GM13977 (cell line): ENCODE data around the gene ABCA3.
"Not testable (repeated sequence)": the region's sequence is repeated elsewhere in the genome, so short reads cannot be mapped to it uniquely, and the experiment has no call there.

ENCODE experiments used
- DNase-seq: peaks from one replicate; pipeline ENCODE4 v3.0.0; 2012; ENCODE audit warnings: low spot score
- in situ Hi-C: fragments of 300-500 bp; cut with MboI; formaldehyde crosslinking; loops from one replicate; pipeline ENCODE4 v1.12.0; 2022; ENCODE audit warnings: low sequenced_read_pairs, low pct_unique_long_range_greater_than_20kb, mixed read lengths, inconsistent platforms; ENCODE audit not compliant: unreplicated experiment
- TF ChIP-seq, protein P1 (sequence below): IDR thresholded peaks from 2 replicates; pipeline ENCODE4 v1.5.1; 2012; ENCODE audit warnings: mild to moderate bottlenecking, control low read depth; ENCODE audit not compliant: insufficient read depth; ENCODE audit errors: extremely low read depth, missing control alignments

The ABCA3 gene

DNA sequence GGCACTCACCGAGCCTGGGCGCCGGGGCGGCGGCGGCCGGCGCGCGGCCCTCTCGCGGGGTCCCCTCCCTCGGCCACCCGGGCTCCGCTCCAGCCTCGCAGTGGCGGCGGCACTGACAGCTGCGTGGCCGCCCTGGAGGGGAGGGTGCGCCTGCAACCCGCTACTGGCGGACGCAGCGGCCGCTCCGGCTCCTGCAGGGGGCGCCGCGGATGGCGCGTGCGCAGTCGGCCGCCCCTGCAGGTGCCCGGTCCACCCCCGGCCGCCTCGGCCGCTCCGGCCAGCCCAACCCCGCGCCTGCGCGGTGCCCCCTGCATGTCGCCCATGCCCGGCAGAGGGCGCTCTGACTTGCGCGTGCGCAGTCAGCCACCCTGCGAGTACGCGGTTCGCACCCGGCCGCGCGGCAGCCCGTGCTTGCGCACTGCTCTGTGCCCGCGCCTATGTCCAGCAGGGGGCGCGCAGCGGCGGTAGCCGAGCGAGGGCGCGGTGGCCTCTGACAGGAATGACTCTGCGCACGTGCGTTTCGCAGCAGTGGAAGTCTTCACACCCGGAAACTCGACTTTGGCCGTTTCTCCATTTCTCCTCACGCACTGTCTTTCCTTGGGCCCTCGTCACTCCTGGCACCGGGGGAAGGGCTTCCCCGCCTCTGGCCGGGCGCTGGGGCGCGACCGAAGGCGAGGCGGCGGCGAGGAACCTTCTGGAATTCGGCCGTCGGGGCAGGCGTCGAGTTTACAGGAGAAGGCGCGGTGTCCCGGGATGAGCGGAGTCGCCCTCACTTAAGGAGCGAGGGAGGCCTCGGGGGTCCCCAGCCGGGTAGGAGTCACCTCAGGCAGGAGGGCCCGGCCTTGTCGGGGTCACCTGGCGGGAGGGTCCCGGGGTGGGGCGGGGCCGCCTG lies at the start of gene ABCA3:
Gene ABCA3 (minus strand): TSS at position 165 of the 892 bp plus-strand sequence. CDS start 14,262 bp downstream, outside the sequence.
- in situ Hi-C loops, result no loop called here
- TF ChIP-seq, protein P1, sequence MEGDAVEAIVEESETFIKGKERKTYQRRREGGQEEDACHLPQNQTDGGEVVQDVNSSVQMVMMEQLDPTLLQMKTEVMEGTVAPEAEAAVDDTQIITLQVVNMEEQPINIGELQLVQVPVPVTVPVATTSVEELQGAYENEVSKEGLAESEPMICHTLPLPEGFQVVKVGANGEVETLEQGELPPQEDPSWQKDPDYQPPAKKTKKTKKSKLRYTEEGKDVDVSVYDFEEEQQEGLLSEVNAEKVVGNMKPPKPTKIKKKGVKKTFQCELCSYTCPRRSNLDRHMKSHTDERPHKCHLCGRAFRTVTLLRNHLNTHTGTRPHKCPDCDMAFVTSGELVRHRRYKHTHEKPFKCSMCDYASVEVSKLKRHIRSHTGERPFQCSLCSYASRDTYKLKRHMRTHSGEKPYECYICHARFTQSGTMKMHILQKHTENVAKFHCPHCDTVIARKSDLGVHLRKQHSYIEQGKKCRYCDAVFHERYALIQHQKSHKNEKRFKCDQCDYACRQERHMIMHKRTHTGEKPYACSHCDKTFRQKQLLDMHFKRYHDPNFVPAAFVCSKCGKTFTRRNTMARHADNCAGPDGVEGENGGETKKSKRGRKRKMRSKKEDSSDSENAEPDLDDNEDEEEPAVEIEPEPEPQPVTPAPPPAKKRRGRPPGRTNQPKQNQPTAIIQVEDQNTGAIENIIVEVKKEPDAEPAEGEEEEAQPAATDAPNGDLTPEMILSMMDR, result peak; percentile 98
- peak; percentile 100 for DNase-seq

DNA sequence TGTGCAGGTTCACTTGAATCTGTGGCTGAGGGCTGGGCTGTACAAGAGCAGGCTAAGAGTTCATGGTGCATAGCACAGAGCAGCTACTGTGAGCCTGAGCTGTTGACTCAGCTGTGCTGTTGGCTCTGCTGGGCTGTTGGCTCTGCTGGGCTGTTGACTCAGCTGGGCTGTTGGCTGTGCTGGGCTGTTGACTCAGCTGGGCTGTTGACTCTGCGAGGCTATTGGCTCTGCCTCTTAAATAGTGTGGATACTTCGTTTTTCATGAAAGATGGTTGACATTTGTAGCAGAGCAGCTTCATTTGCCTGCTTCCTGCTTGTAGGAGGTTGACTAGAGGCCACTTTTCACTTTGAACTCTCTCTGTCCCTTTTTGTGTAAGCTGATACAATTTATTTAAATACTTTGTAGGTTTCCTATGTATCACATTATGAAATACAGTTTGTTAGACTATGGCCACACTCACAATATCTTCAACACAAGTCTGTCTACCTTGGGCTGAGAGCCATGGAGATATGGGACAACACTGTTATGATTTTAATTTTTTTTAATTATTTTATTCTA lies 48.4 kb upstream of the ABCA3 start:
- in situ Hi-C loops, result no loop called here
- TF ChIP-seq, protein P1, result no peak
- DNase-seq, result no peak

DNA sequence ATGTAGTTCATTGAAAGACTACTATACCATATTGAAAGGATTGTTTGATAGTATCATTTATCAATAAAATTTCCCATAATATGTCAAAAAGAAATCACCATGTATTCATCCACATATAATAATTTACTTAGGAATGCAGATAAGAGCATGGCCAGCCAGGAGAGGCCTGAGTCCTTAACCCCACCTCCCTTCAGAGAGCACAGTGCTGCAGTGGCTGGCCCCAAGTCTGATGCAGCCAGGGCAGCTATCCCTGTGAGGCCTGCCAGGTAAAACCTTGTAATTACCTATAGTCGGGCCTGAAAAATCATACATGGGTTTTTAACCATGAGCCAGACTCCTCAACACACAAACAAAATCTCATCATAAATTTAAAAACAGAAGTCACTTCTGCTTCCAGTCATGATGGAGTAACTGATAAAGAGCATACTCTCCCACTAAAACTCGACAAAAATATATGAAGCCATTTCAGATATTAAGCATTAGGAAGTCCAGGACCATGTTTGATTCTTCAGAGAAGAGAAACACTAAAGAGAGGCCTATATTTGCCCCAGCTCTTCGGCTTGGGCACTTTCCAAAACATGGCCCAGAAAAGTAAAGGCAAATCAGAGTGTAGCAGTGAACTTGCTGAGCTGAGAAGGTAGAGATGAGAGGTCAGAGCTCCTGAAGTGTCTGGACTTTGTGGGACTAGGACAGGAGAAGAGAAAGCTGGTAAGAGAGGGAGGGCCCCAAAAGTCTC lies 47.8 kb upstream of the ABCA3 start:
- in situ Hi-C loops, result no loop called here
- TF ChIP-seq, protein P1, result no peak
- DNase-seq, result no peak

DNA sequence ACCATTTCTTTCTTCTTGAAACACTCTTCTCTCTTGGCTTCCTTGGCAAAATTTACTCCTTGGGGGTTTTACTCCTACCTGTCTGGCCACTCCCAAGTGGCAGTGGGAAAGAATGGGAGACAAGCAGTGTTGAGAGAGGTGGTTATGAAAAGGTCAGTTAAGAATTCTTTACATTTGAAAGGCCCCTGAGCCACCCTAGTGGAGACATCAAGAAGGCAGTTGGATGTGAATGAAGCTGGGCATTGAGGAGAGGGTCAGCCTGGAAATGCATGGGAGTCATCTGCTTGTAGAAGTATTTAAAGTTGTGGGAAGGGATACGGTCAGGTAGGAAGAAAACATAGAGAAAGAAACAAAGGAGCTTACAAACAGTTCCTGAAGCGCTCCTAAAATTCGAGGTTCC lies 46.5 kb upstream of the ABCA3 start:
- in situ Hi-C loops, result no loop called here
- no peak for DNase-seq
- TF ChIP-seq, protein P1, result no peak

DNA sequence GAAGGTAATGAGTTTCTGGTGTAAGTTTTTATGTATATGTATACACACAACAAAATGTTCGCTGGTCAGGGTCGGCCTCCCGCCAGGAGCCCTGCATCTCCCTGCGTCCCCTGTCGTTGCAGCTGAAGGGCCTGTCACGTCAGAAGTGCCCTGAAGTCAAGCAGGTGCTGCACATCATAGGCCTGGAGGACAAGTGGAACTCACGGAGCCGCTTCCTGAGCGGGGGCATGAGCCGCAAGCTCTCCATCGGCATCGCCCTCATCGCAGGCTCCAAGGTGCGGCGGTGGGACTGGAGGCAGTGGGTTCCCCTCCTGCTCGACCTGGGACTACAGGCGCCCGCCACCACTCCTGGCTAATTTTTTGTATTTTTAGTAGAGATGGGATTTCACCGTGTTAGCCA lies 45.5 kb upstream of the ABCA3 start:
- DNase-seq, in situ Hi-C loops: not testable (repeated sequence)

DNA sequence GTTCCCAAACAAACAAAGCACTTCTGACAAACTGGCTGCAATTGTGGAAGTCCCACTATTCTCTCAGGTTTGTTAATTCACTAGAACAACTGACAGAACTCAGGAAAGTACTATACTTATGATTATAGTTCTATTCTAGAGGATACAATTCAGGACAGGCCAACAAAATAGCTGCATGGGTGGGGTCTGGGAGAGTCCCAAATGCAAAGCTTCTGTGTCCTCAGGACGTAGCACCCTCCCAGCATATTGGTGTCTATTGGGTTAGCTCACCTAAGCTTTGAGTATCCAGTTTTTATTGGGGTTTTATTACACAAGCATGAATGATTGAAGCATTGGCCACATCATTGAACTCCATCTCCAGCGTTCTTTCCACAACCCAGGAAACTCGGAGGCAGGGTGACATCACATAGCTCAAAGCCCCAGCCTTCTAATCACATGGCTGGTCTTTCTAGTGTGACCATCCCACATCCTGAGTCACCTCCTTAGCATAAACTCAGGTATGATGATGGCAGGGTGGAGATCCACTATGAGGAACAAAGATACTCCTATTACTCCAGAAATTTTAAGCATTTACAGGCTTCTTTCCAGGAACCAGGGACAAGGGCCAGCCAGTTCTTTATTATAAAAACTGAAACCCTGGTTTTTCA lies 44.8 kb upstream of the ABCA3 start:
- TF ChIP-seq, protein P1, result no peak
- no peak for DNase-seq
- in situ Hi-C loops, result no loop called here

DNA sequence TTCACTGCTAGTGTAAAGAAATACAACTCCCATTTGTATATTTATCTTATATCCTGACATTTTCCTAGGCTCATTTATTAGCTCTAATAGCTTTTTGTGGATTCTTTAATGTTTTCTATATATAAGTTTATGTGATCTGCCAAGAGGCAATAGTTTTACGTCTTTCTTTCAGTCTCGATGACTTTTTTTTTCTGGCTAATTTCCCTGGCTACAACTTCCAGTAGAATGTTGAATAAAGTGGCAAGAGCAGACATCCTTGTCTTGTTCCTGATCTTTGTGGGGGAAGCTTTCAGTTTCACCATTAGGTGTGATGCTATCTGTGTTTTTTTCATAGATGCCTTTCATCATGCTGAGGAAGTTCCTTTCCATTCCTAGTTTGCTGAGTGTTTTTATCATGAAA lies 43.9 kb upstream of the ABCA3 start:
- in situ Hi-C loops, result no loop called here
- TF ChIP-seq, protein P1, result no peak

More for the DNA sequence above, 43.9 kb upstream of the ABCA3 start:
- no peak for DNase-seq
